ENCODE results near the gene AQP2. TPM values are rescaled to one million over a fixed set of nuclear protein-coding genes. Genes with fewer than 3 reads are reported as not detected.

The AQP2 gene
- total RNA-seq, 2 experiments from 2014 or later = not detected

DNA sequence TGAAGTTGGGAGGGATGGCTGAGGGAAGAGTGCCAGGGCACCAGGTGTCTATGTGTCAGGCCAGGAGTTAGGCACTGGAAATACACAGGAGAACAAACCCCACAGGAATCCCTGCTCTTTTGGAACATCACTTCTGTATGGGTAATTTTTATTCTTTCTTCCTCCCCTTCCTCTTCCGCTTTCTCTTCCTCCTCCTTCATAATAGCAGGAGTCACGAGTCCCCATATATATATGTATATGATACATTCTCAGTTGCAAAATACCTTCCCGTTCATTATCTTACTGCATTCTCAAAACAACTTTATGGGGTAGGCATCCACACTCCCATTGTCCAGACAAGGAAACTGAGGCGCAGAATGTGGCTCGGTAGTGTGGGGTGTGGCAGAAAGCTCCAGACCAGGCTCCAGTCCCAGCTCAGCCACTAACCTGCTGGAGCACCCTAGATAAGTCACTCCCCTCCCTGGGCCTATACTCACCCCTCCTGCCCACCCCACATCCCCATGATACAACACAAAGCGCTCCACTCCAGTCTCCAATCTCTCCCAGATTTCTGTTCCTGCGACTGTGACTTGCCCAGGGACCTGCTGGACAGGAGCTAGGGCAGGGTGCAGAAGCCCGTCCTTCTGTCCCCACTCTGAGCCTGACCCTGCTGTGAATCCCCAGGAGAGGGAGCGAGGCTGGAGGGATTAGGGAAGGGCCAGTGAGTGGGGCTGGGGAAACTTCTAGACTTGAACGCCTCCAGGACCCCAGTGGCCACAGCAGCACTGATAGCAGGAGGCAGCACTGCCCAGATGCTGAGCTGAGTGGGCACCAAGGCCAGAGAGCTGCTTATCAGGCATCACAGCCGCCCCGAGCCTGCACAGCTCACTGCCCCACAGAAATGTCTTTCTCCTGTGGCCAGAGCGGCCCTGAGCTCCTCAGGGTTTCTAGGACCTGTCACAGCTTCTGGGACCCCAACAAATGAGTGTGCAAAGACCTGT lies 1.4 kb upstream of the AQP2 start:
- Histone ChIP-seq H3K4me3 (ENCODE audit: low read depth, low read length, poor library complexity, severe bottlenecking) (no peak overlapping the region), H3K4me2 (ENCODE audit: low read length) (no peak overlapping the region), H3K79me2 (ENCODE audit: insufficient read depth, low read depth, low read length) (no peaks in the 10 kb centered on the region), H3K4me1 (ENCODE audit: insufficient read depth, low read length, poor library complexity, severe bottlenecking) (peaks cover 9% of the 10 kb centered on the region), H3K9me2 (ENCODE audit: insufficient read depth, low read length) (no peaks in the 10 kb centered on the region), H3K27ac (ENCODE audit: low read depth, low read length, poor library complexity, severe bottlenecking) (no peak overlapping the region), H4K20me1 (ENCODE audit: insufficient read depth, low read length) (no peaks in the 10 kb centered on the region), H2AFZ (ENCODE audit: low read length) (no peak overlapping the region), H3K36me3 (ENCODE audit: insufficient read depth, low read length) (no peaks in the 10 kb centered on the region), H3K9me3 (ENCODE audit: low read length) (no peaks in the 10 kb centered on the region)
- intact Hi-C loops (cut with micrococcal nuclease; ENCODE audit: unreplicated experiment) = loop anchor here (10.0 kb wide), 1 partner anchor 84 kb away; no protein-coding TSS in a partner anchor
- no peak for DNase-seq (ENCODE audit: low spot score)
- no peak for TF ChIP-seq EZH2phosphoT487 (IDR thresholded peaks at IDR 0.05; ENCODE audit: borderline replicate concordance, low read depth, low read length)
- TF ChIP-seq, protein P1, sequence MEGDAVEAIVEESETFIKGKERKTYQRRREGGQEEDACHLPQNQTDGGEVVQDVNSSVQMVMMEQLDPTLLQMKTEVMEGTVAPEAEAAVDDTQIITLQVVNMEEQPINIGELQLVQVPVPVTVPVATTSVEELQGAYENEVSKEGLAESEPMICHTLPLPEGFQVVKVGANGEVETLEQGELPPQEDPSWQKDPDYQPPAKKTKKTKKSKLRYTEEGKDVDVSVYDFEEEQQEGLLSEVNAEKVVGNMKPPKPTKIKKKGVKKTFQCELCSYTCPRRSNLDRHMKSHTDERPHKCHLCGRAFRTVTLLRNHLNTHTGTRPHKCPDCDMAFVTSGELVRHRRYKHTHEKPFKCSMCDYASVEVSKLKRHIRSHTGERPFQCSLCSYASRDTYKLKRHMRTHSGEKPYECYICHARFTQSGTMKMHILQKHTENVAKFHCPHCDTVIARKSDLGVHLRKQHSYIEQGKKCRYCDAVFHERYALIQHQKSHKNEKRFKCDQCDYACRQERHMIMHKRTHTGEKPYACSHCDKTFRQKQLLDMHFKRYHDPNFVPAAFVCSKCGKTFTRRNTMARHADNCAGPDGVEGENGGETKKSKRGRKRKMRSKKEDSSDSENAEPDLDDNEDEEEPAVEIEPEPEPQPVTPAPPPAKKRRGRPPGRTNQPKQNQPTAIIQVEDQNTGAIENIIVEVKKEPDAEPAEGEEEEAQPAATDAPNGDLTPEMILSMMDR (conservative IDR thresholded peaks at IDR 0.05; ENCODE audit: low read length) = no peak
- no TSS peak for BruUV-seq (replicated peaks)
- CTCF ChIA-PET (ENCODE audit: unreplicated experiment) = no interaction called here
- POLR2A ChIA-PET = no interaction called here

DNA sequence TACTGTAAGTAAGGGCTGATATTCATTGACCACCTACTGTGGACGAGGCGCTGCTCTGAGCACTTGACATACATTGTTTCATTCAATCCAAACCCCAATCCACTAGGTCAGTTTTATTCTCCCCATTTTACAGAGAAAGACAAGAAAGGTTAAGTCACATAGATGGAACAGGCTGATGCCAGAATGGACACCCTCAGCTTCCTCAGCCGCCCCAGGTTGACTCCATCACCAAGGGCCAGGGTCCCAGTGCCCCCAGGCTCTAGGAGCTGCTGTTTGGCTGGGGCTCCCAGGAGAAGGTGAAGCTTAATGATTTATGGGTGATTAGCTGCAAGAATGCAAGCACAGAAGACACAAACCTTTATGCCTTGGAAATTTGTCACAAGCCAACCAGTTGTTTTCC lies 671 bp upstream of the AQP2 start:
- no peak overlapping the region for H3K4me2 ChIP-seq (ENCODE audit: low read length)
- no peaks in the 10 kb centered on the region for H3K36me3 ChIP-seq (ENCODE audit: insufficient read depth, low read length)
- H3K27ac ChIP-seq (ENCODE audit: low read depth, low read length, poor library complexity, severe bottlenecking) = no peak overlapping the region
- BruUV-seq (replicated peaks) = no TSS peak
- H3K9me3 ChIP-seq (ENCODE audit: low read length) = no peaks in the 10 kb centered on the region
- H2AFZ ChIP-seq (ENCODE audit: low read length) = no peak overlapping the region
- CTCF ChIA-PET (ENCODE audit: unreplicated experiment) = interaction anchor here (0.6 kb wide), 2 partner anchors 161 to 183 kb away, joined by 4 to 10 read pairs; no protein-coding TSS in a partner anchor
- no peak for TF ChIP-seq EZH2phosphoT487 (IDR thresholded peaks at IDR 0.05; ENCODE audit: borderline replicate concordance, low read depth, low read length)
- TF ChIP-seq, protein P1 (conservative IDR thresholded peaks at IDR 0.05; ENCODE audit: low read length) = no peak
- intact Hi-C loops (cut with micrococcal nuclease; ENCODE audit: unreplicated experiment) = loop anchor here (10.0 kb wide), 1 partner anchor 85 kb away; no protein-coding TSS in a partner anchor
- peaks cover 6% of the 10 kb centered on the region for H3K4me1 ChIP-seq (ENCODE audit: insufficient read depth, low read length, poor library complexity, severe bottlenecking)
- no peaks in the 10 kb centered on the region for H4K20me1 ChIP-seq (ENCODE audit: insufficient read depth, low read length)
- H3K9me2 ChIP-seq (ENCODE audit: insufficient read depth, low read length) = no peaks in the 10 kb centered on the region
- POLR2A ChIA-PET = no interaction called here
- H3K4me3 ChIP-seq (ENCODE audit: low read depth, low read length, poor library complexity, severe bottlenecking) = no peak overlapping the region
- DNase-seq (ENCODE audit: low spot score) = no peak
- H3K79me2 ChIP-seq (ENCODE audit: insufficient read depth, low read depth, low read length) = no peaks in the 10 kb centered on the region
